ENCODE results near the gene NMNAT2.
A peak's percentile ranks its signal among the peaks of the same experiment; 100 is the strongest.

Gene NMNAT2

GRCh38 chr1:183226361-183226760 lies 191.8 kb downstream of the NMNAT2 start:
- Histone ChIP-seq H3K4me1 (ENCODE audit: control insufficient read depth, insufficient read depth, low read length) (no peaks in the 10 kb centered on the region; the same call in 1 of the 2 replicates), H3K27me3 (ENCODE audit: control insufficient read depth, insufficient read depth, low read length) (no peaks in the 10 kb centered on the region), H3K9me3 (ENCODE audit: control insufficient read depth, insufficient read depth, low read length) (no peaks in the 10 kb centered on the region), H3K9ac (ENCODE audit: low read depth, low read length) (no peak overlapping the region), H3K4me3 (ENCODE audit: low read depth, low read length) (no peak overlapping the region), H3K27ac (ENCODE audit: low read depth, low read length) (no peak overlapping the region), H3K36me3 (ENCODE audit: control insufficient read depth, insufficient read depth, low read length) (no peaks in the 10 kb centered on the region)

GRCh38 chr1:183223467-183223866 lies 194.7 kb downstream of the NMNAT2 start:
- H3K4me3 ChIP-seq (ENCODE audit: low read depth, low read length), result no peak overlapping the region
- H3K9ac ChIP-seq (ENCODE audit: low read depth, low read length), result no peak overlapping the region
- H3K9me3 ChIP-seq (ENCODE audit: control insufficient read depth, insufficient read depth, low read length), result no peaks in the 10 kb centered on the region
- H3K27ac ChIP-seq (ENCODE audit: low read depth, low read length), result no peak overlapping the region
- H3K27me3 ChIP-seq (ENCODE audit: control insufficient read depth, insufficient read depth, low read length), result no peaks in the 10 kb centered on the region
- no peaks in the 10 kb centered on the region for H3K36me3 ChIP-seq (ENCODE audit: control insufficient read depth, insufficient read depth, low read length)
- H3K4me1 ChIP-seq (ENCODE audit: control insufficient read depth, insufficient read depth, low read length), result peaks cover 9% of the 10 kb centered on the region; the same call in 1 of the 2 replicates

- H3K9me3 ChIP-seq (ENCODE audit: control insufficient read depth, insufficient read depth, low read length), result no peaks in the 10 kb centered on the region
Observed at GRCh38 chr1:183222909-183223308, 195.3 kb downstream of the NMNAT2 start.

GRCh38 chr1:183219616-183220009 lies 198.6 kb downstream of the NMNAT2 start:
- no peaks in the 10 kb centered on the region for H3K36me3 ChIP-seq (ENCODE audit: control insufficient read depth, insufficient read depth, low read length)
- H3K4me3 ChIP-seq (ENCODE audit: low read depth, low read length), result no peak overlapping the region
- no peak overlapping the region for H3K27ac ChIP-seq (ENCODE audit: low read depth, low read length)
- no peaks in the 10 kb centered on the region for H3K27me3 ChIP-seq (ENCODE audit: control insufficient read depth, insufficient read depth, low read length)
- H3K9me3 ChIP-seq (ENCODE audit: control insufficient read depth, insufficient read depth, low read length), result no peaks in the 10 kb centered on the region
- H3K9ac ChIP-seq (ENCODE audit: low read depth, low read length), result no peak overlapping the region
- H3K4me1 ChIP-seq (ENCODE audit: control insufficient read depth, insufficient read depth, low read length), result peaks cover 9% of the 10 kb centered on the region; the same call in 1 of the 2 replicates

More at GRCh38 chr1:183222909-183223308, 195.3 kb downstream of the NMNAT2 start:
- H3K9ac ChIP-seq (ENCODE audit: low read depth, low read length), result no peak overlapping the region
- H3K27ac ChIP-seq (ENCODE audit: low read depth, low read length), result no peak overlapping the region
- no peaks in the 10 kb centered on the region for H3K27me3 ChIP-seq (ENCODE audit: control insufficient read depth, insufficient read depth, low read length)
- H3K4me3 ChIP-seq (ENCODE audit: low read depth, low read length), result no peak overlapping the region
- H3K36me3 ChIP-seq (ENCODE audit: control insufficient read depth, insufficient read depth, low read length), result no peaks in the 10 kb centered on the region
- H3K4me1 ChIP-seq (ENCODE audit: control insufficient read depth, insufficient read depth, low read length), result peaks cover 9% of the 10 kb centered on the region; the same call in 1 of the 2 replicates

GRCh38 chr1:183218971-183219615 lies 199.1 kb downstream of the NMNAT2 start:
- no peak overlapping the region for H3K9ac ChIP-seq (ENCODE audit: low read depth, low read length)

GRCh38 chr1:183218027-183218618 lies 200.1 kb downstream of the NMNAT2 start:
- Histone ChIP-seq H3K9me3 (ENCODE audit: control insufficient read depth, insufficient read depth, low read length) (no peaks in the 10 kb centered on the region), H3K4me3 (ENCODE audit: low read depth, low read length) (no peak overlapping the region), H3K4me1 (ENCODE audit: control insufficient read depth, insufficient read depth, low read length) (peaks cover 9% of the 10 kb centered on the region; the same call in 1 of the 2 replicates), H3K27me3 (ENCODE audit: control insufficient read depth, insufficient read depth, low read length) (no peaks in the 10 kb centered on the region), H3K27ac (ENCODE audit: low read depth, low read length) (no peak overlapping the region), H3K9ac (ENCODE audit: low read depth, low read length) (no peak overlapping the region), H3K36me3 (ENCODE audit: control insufficient read depth, insufficient read depth, low read length) (no peaks in the 10 kb centered on the region)

More at GRCh38 chr1:183218971-183219615, 199.1 kb downstream of the NMNAT2 start:
- Histone ChIP-seq H3K4me3 (ENCODE audit: low read depth, low read length) (no peak overlapping the region), H3K27ac (ENCODE audit: low read depth, low read length) (peak overlapping the region; percentile 43), H3K4me1 (ENCODE audit: control insufficient read depth, insufficient read depth, low read length) (peaks cover 9% of the 10 kb centered on the region; the same call in 1 of the 2 replicates), H3K9me3 (ENCODE audit: control insufficient read depth, insufficient read depth, low read length) (no peaks in the 10 kb centered on the region), H3K27me3 (ENCODE audit: control insufficient read depth, insufficient read depth, low read length) (no peaks in the 10 kb centered on the region), H3K36me3 (ENCODE audit: control insufficient read depth, insufficient read depth, low read length) (no peaks in the 10 kb centered on the region)

GRCh38 chr1:183215936-183216335 lies 202.2 kb downstream of the NMNAT2 start:
- Histone ChIP-seq H3K27me3 (ENCODE audit: control insufficient read depth, insufficient read depth, low read length) (no peaks in the 10 kb centered on the region), H3K9me3 (ENCODE audit: control insufficient read depth, insufficient read depth, low read length) (no peaks in the 10 kb centered on the region)

GRCh38 chr1:183215076-183215720 lies 203.0 kb downstream of the NMNAT2 start:
- no peaks in the 10 kb centered on the region for H3K27me3 ChIP-seq (ENCODE audit: control insufficient read depth, insufficient read depth, low read length)
- peaks cover 9% of the 10 kb centered on the region; the same call in 1 of the 2 replicates for H3K4me1 ChIP-seq (ENCODE audit: control insufficient read depth, insufficient read depth, low read length)
- no peak overlapping the region for H3K27ac ChIP-seq (ENCODE audit: low read depth, low read length)
- H3K9me3 ChIP-seq (ENCODE audit: control insufficient read depth, insufficient read depth, low read length), result no peaks in the 10 kb centered on the region
- no peak overlapping the region for H3K9ac ChIP-seq (ENCODE audit: low read depth, low read length)
- H3K4me3 ChIP-seq (ENCODE audit: low read depth, low read length), result no peak overlapping the region
- no peaks in the 10 kb centered on the region for H3K36me3 ChIP-seq (ENCODE audit: control insufficient read depth, insufficient read depth, low read length)

More at GRCh38 chr1:183215936-183216335, 202.2 kb downstream of the NMNAT2 start:
- Histone ChIP-seq H3K9ac (ENCODE audit: low read depth, low read length) (no peak overlapping the region), H3K36me3 (ENCODE audit: control insufficient read depth, insufficient read depth, low read length) (no peaks in the 10 kb centered on the region), H3K4me1 (ENCODE audit: control insufficient read depth, insufficient read depth, low read length) (peaks cover 9% of the 10 kb centered on the region; the same call in 1 of the 2 replicates), H3K4me3 (ENCODE audit: low read depth, low read length) (no peak overlapping the region), H3K27ac (ENCODE audit: low read depth, low read length) (no peak overlapping the region)

GRCh38 chr1:183214021-183214970 lies 203.9 kb downstream of the NMNAT2 start:
- no peak overlapping the region for H3K27ac ChIP-seq (ENCODE audit: low read depth, low read length)

GRCh38 chr1:183212870-183213269 lies 205.3 kb downstream of the NMNAT2 start:
- no peaks in the 10 kb centered on the region for H3K9me3 ChIP-seq (ENCODE audit: control insufficient read depth, insufficient read depth, low read length)
- no peak overlapping the region for H3K4me3 ChIP-seq (ENCODE audit: low read depth, low read length)
- no peak overlapping the region for H3K9ac ChIP-seq (ENCODE audit: low read depth, low read length)
- no peak overlapping the region for H3K27ac ChIP-seq (ENCODE audit: low read depth, low read length)
- H3K27me3 ChIP-seq (ENCODE audit: control insufficient read depth, insufficient read depth, low read length), result no peaks in the 10 kb centered on the region
- H3K36me3 ChIP-seq (ENCODE audit: control insufficient read depth, insufficient read depth, low read length), result no peaks in the 10 kb centered on the region
- H3K4me1 ChIP-seq (ENCODE audit: control insufficient read depth, insufficient read depth, low read length), result no peaks in the 10 kb centered on the region

More at GRCh38 chr1:183214021-183214970, 203.9 kb downstream of the NMNAT2 start:
- no peaks in the 10 kb centered on the region for H3K27me3 ChIP-seq (ENCODE audit: control insufficient read depth, insufficient read depth, low read length)
- H3K4me3 ChIP-seq (ENCODE audit: low read depth, low read length), result no peak overlapping the region
- peaks cover 8% of the 10 kb centered on the region; the same call in 1 of the 2 replicates for H3K4me1 ChIP-seq (ENCODE audit: control insufficient read depth, insufficient read depth, low read length)
- H3K36me3 ChIP-seq (ENCODE audit: control insufficient read depth, insufficient read depth, low read length), result no peaks in the 10 kb centered on the region
- no peak overlapping the region for H3K9ac ChIP-seq (ENCODE audit: low read depth, low read length)
- no peaks in the 10 kb centered on the region for H3K9me3 ChIP-seq (ENCODE audit: control insufficient read depth, insufficient read depth, low read length)
